Activated naive CD8-positive, alpha-beta T cell (primary cell): Measurements from ENCODE around the gene SLC16A10.
"Not testable (repeated sequence)": the region's sequence is repeated elsewhere in the genome, so short reads cannot be mapped to it uniquely, and the experiment has no call there.

ENCODE experiments used
- H3K27ac Mint-ChIP-seq: one replicate; pipeline ENCODE4 v1.8.0; 2021; ENCODE audit warnings: mixed read lengths
- H3K27me3 Mint-ChIP-seq: one replicate; pipeline ENCODE4 v1.8.0; 2021; ENCODE audit warnings: mixed read lengths
- H3K36me3 Mint-ChIP-seq: one replicate; pipeline ENCODE4 v1.8.0; 2021; ENCODE audit warnings: mixed read lengths
- H3K4me1 Mint-ChIP-seq: one replicate; pipeline ENCODE4 v1.8.0; 2021; ENCODE audit warnings: low read depth, mixed read lengths
- H3K4me3 Mint-ChIP-seq: one replicate; pipeline ENCODE4 v1.8.0; 2021; ENCODE audit warnings: mild to moderate bottlenecking, mixed read lengths
- H3K9me3 Mint-ChIP-seq: one replicate; pipeline ENCODE4 v1.8.0; 2021; ENCODE audit warnings: low read depth, mixed read lengths

Gene SLC16A10

DNA sequence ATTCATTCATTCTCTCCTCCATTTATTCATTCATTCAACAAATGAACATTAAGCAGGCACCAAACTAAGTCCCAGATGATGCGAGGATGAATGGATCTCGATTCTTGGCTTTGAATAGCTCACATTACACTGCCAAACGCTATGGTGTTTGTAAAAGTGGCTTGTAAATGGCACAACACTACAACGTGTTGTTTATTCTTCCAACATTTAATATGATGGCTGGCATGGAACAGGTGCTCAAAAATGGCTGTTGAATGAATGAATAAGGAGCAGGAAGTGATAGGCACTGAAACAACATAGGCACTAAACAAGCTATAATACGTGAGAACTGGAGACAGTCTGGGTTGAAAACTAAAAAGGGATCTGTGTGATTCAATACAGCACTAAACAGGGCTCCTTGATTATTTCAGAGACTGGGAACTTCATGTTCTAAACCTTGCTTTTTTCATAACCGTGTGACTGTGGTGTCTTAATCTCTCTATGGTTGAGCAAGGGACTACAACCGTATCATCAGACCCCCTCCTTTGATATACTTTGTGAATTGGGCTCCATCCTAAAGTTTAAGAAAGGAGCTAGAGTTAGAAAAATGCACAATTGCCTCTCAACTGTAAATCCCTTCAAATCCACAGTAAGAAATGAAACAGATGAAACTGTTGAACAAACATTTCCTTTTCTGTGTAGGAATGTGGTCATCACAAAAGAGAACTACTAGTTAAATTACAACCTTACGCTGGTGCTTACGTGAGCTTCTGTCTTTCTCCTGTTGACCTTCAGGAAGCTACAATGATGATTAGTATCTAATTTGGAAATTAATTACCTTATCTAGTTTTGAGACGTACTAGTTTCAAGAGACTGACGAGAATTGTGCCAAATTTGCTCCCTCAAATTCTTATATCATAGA, 16.9 kb upstream of the SLC16A10 start:
- H3K9me3 Mint-ChIP-seq: no peaks in the 10 kb centered on the region
- H3K36me3 Mint-ChIP-seq: no peaks in the 10 kb centered on the region
- H3K4me1 Mint-ChIP-seq: peaks cover 2% of the 10 kb centered on the region
- no peak overlapping the region for H3K27ac Mint-ChIP-seq
- no peak overlapping the region for H3K4me3 Mint-ChIP-seq
- peaks cover 1% of the 10 kb centered on the region for H3K27me3 Mint-ChIP-seq

DNA sequence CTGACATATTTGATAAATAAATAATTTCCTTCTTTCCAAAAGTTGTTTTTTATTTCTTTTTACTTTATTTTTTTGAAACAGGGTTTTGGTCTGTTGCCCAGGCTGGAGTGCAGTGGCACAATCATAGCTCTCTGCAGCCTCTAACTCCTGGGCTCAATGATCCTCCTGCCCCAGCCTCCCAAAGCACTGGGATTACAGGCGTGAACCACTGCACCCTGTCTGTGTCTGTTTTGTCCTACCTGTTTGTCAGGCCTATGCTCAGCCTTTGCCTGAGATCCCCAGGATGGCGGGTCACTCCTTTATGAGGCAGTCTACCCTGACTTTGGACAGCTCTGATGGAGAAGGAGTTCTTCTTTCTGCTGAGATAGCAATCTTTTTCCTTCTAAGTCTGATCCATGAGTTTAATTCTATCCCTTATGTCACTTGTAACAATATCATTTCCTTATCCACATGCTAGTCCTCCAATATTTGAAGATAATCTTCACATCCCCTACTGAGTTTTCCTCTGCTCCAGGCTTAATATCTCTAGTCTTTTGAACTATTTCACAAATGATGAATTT, 14.4 kb upstream of the SLC16A10 start:
- Mint-ChIP-seq H3K27ac (no peak overlapping the region), H3K9me3 (no peaks in the 10 kb centered on the region), H3K4me3 (no peak overlapping the region), H3K27me3 (peaks cover 1% of the 10 kb centered on the region), H3K36me3 (no peaks in the 10 kb centered on the region), H3K4me1 (no peaks in the 10 kb centered on the region)

DNA sequence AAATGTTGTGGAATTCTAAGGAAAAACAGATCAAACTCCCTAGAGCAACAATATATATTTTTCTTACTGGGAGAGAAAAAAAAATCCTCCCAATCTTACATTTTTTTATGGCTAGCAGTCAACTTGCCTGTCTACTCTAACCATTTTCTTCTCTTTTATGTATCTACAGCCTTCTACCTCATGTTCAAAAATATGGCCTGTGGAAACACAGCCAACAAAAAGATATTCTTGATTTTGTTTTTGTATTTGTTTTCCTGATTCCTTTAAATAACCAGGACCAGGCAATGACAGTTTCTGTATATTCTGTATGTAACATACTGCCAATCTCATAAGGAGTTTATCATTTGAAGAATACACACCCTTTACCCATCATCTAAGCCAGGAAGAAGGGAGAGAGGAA, 13.0 kb upstream of the SLC16A10 start:
- Mint-ChIP-seq H3K36me3 (no peaks in the 10 kb centered on the region), H3K9me3 (no peaks in the 10 kb centered on the region), H3K4me3 (no peak overlapping the region), H3K4me1 (no peaks in the 10 kb centered on the region), H3K27ac (no peak overlapping the region), H3K27me3 (peaks cover 1% of the 10 kb centered on the region)

DNA sequence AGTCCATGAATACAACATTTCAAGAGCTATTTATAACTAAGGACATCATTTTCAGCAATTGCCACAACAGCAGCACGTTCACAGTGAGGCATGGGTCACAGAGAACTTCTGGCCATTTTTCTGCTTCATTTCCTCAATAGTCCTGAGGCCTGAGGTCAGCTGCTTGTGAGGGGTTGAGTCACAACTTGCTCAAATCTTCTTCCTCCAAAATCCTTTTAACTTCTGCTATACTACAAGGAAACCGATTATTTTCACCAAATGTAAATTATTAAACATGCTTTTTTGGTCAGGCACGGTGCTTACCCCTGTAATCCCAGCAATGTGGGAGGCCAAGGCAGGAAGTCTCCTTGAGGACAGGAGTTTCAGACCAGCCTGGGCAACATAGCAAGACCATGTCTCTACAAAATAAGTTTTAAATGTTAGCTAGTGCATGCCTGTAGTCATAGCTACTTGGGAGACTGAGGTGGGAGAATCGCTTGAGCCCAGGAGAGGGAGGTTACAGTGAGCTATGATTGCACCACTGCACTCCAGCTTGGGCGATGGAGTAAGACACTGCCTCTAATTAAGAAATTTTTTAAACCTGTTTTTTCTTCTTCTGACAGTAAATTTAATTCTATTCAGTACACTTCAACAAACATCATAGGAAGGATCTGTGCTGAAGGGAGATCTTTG, 11.1 kb upstream of the SLC16A10 start:
- no peak overlapping the region for H3K27ac Mint-ChIP-seq
- no peak overlapping the region for H3K4me3 Mint-ChIP-seq
- H3K9me3 Mint-ChIP-seq: no peaks in the 10 kb centered on the region
- H3K27me3 Mint-ChIP-seq: peaks cover 1% of the 10 kb centered on the region
- no peaks in the 10 kb centered on the region for H3K36me3 Mint-ChIP-seq
- no peaks in the 10 kb centered on the region for H3K4me1 Mint-ChIP-seq

DNA sequence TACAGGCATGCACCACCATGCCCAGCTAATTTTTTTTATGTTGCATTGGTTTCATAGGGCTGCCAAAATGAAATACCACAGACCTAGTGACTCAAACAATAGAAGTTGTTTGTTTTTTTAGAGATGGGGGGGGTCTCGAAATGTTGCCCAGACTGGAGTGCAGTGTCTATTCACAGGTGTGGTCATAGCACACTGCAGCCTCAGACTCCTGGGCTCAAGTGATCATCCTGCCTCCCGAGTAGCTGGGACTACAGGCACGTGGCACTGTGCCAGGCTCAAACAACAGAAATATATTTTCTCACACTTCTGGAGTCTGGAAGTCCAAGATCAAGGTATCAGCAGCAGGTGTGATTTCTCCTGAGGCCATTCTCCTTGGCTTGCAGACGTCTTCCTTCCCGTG, 6.6 kb upstream of the SLC16A10 start:
- H3K27ac Mint-ChIP-seq: no peak overlapping the region

DNA sequence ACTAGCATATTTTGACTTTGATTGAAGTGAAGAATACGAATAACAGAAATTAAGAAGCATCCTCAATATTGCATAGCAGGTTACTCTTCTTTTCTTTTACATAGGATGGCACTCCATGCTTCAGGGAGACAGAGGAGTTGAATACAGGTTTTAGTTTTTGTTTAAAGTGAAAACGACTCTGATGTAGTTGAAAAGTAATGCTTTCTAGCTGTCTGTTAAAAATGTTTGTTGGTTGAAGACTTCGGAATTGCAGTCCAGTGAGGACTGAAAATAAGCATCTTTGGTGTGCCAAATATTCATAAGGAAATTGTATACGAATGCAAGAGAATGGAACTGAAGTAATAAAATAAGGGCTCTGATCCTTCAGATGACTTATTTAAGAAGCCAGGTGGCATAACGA, 618 bp upstream of the SLC16A10 start:
- peak overlapping the region; percentile 67 for H3K27ac Mint-ChIP-seq
- H3K27me3 Mint-ChIP-seq: no peaks in the 10 kb centered on the region
- no peaks in the 10 kb centered on the region for H3K36me3 Mint-ChIP-seq
- no peaks in the 10 kb centered on the region for H3K9me3 Mint-ChIP-seq
- H3K4me3 Mint-ChIP-seq: peak overlapping the region; percentile 90
- peaks cover 40% of the 10 kb centered on the region for H3K4me1 Mint-ChIP-seq

More for the DNA sequence above, 6.6 kb upstream of the SLC16A10 start:
- Mint-ChIP-seq H3K4me3 (no peak overlapping the region), H3K36me3 (no peaks in the 10 kb centered on the region), H3K27me3 (no peaks in the 10 kb centered on the region), H3K9me3 (no peaks in the 10 kb centered on the region), H3K4me1 (no peaks in the 10 kb centered on the region)

DNA sequence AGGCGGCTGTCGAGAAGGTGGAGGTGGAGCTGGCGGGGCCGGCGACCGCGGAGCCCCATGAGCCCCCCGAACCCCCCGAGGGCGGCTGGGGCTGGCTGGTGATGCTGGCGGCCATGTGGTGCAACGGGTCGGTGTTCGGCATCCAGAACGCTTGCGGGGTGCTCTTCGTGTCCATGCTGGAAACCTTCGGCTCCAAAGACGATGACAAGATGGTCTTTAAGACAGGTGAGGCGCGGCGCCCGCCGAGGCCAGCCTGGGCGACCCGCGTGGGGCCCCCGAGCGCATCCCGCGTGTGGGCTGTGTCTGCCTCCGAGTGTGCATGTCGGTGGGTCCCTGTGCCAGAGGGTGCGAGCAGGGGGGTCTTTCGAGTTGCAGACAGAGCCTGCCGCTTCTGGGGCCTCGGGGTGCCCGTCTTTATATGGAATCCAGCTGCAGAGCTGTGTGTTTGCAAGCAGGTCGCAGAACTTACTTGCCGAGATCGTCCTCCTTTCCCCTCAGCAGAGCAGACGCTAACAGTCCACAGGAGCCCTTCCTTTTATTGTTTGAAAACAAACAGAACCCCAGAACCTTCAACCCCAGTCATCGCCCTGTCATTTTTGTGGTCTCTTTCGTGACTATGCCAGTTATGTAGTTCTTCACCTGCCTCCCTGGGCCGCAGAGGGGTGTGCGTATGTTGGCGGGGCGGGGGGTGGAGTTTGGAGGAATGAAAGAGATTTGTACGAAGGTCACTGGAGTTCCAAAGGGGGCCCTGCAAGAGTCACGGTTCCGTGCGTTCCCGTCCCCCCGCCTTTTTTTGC, 766 bp downstream of the SLC16A10 start:
- Mint-ChIP-seq H3K4me3 (peak overlapping the region; percentile 92), H3K27ac (peak overlapping the region; percentile 83), H3K36me3 (no peaks in the 10 kb centered on the region), H3K9me3 (no peaks in the 10 kb centered on the region), H3K4me1 (peaks cover 41% of the 10 kb centered on the region), H3K27me3 (no peaks in the 10 kb centered on the region)

DNA sequence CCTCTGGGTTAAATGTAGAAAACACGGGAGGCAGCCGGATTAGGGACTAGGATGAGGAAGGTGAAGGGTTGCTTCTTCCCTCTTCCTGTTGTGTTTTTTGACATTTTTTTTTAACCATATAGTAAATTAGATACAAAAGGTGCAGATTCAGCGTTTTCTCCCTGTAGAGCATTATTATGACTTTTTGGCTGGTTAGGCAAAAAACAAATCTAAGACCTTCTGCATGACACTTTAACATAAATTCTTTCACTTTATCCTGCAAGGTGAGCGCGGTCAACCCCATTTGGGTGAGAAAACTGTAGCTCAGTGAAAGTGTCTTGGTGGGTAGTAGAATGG, 1.3 kb downstream of the SLC16A10 start:
- no peaks in the 10 kb centered on the region for H3K27me3 Mint-ChIP-seq
- H3K4me1 Mint-ChIP-seq: peaks cover 46% of the 10 kb centered on the region
- H3K4me3 Mint-ChIP-seq: peak overlapping the region; percentile 92
- peak overlapping the region; percentile 83 for H3K27ac Mint-ChIP-seq
- H3K36me3 Mint-ChIP-seq: no peaks in the 10 kb centered on the region
- no peaks in the 10 kb centered on the region for H3K9me3 Mint-ChIP-seq

DNA sequence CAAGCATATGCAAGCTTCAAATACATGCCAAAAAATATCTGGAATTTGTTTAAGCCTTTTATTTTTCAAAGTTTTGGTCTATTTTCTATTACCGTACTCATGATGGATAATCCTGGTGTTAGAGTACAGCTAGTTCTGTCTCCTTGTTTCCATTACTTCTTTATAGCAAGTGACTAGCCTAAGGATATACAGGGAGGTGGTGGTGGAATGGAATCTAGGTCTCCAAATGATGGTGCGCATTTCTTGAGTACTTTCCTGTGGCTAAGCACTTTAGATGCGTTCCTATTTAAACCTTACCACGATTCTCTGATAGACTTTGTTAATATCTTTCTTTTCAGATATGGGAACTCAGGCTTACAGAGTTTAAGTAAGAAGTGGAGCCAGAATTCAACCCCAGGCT, 3.5 kb downstream of the SLC16A10 start:
- no peaks in the 10 kb centered on the region for H3K9me3 Mint-ChIP-seq

DNA sequence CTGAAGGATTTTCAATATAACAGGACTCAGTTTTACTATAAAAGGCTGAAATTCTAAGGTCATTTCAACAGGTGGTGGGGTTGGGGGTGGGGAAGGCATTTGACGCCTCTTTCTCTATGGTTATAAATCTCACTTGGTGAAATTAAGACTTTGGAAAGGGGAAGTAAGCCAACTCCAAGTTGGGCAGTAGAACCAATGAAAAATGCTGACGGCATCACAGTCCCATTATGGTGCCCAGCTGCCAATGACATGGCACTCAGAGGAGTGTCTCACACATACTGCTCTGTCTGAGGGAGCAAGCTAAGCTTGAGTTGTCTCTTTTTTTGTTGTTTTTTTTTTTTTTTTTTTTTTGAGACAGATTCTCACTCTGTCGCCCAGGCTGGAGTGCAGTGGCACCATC, 4.7 kb downstream of the SLC16A10 start:
- no peaks in the 10 kb centered on the region for H3K9me3 Mint-ChIP-seq
- H3K4me3 Mint-ChIP-seq: no peak overlapping the region
- no peak overlapping the region for H3K27ac Mint-ChIP-seq
- peaks cover 6% of the 10 kb centered on the region for H3K36me3 Mint-ChIP-seq
- H3K27me3 Mint-ChIP-seq: no peaks in the 10 kb centered on the region
- peaks cover 65% of the 10 kb centered on the region for H3K4me1 Mint-ChIP-seq

More for the DNA sequence above, 3.5 kb downstream of the SLC16A10 start:
- peak overlapping the region; percentile 28 for H3K4me3 Mint-ChIP-seq
- no peaks in the 10 kb centered on the region for H3K27me3 Mint-ChIP-seq
- H3K4me1 Mint-ChIP-seq: peaks cover 63% of the 10 kb centered on the region
- H3K36me3 Mint-ChIP-seq: peaks cover 6% of the 10 kb centered on the region
- H3K27ac Mint-ChIP-seq: no peak overlapping the region

DNA sequence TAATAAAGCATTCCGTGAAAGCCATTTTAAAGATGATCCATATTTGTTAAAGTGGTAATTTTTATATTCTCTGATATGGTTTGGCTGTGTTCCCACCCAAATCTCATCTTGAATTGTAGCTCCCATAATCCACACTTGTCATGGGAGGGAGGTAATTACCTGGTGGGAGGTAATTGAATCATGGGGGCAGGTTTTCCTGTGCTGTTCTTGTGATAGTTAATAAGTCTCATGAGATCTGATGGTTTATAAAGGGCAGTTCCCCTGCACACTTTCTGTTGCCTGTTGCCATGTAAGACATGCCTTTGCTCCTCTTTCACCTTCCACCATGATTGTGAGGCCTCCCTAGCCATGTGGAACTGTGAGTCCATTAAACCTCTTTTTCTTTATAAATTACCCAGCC, 8.2 kb downstream of the SLC16A10 start:
- H3K36me3 Mint-ChIP-seq, H3K27me3 Mint-ChIP-seq, H3K4me3 Mint-ChIP-seq, H3K9me3 Mint-ChIP-seq: not testable (repeated sequence)
- peaks cover 55% of the 10 kb centered on the region for H3K4me1 Mint-ChIP-seq
- peak overlapping the region; percentile 59 for H3K27ac Mint-ChIP-seq

DNA sequence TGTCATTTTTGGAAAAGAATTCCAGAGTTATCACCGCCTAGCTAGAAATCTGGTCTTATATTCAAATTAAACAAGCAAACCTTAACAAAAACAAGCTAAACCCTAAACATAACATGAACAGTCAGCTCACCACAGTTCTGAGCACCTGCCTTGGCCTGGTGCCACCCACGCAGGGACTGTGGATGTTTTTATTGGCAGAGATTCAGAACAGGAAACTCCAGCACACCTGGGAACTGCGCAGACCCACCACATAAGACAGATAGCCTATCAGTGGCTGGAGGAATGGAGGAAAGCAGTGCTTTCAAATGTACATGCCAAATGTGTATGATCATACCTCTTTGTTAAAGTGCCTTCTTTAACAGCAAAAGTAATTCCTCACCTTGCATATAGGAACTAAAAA, 8.9 kb downstream of the SLC16A10 start:
- peak overlapping the region; percentile 32 for H3K4me3 Mint-ChIP-seq
- peak overlapping the region; percentile 59 for H3K27ac Mint-ChIP-seq
- peaks cover 6% of the 10 kb centered on the region for H3K36me3 Mint-ChIP-seq
- H3K27me3 Mint-ChIP-seq: no peaks in the 10 kb centered on the region
- peaks cover 51% of the 10 kb centered on the region for H3K4me1 Mint-ChIP-seq
- H3K9me3 Mint-ChIP-seq: no peaks in the 10 kb centered on the region

DNA sequence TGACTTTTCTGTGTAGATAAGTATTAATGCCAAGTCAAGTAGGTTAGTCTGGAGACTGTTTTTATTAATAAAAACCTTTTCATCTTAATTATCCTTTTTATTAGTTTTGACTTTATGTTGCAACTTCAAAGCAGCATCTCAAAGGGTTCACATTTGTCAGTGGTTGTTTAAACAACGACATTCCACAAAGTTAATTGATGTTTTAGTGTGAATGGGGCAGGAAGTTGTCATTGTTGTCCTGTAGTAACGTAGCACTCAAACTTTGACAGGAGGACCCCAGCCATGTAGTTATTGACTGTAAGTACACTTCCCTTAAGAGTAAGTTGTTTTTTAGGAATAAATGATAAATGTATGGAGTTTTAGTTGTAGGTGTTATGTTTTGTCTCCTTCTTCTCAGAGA, 11.3 kb downstream of the SLC16A10 start:
- H3K27ac Mint-ChIP-seq: no peak overlapping the region
- H3K36me3 Mint-ChIP-seq: peaks cover 9% of the 10 kb centered on the region
- no peak overlapping the region for H3K4me3 Mint-ChIP-seq
- no peaks in the 10 kb centered on the region for H3K9me3 Mint-ChIP-seq
- H3K4me1 Mint-ChIP-seq: peaks cover 42% of the 10 kb centered on the region
- no peaks in the 10 kb centered on the region for H3K27me3 Mint-ChIP-seq

DNA sequence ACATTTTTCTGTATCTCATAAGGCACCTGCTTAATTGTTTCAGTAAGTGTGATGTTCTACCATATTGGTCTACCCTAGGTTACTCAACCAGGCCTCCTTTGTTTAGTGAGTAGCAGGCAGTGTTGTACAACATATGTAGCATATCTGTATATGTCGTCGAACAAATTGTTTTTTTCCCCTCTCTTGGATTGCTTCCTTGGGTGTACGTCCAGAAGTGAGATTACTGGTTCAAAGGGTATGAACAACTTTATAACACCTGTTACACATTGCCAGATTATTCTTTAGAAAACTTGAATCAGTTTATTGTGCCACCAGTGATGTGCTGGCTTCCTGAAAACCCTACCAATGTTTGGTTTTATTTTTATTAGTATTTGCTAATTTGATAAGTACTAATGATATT, 14.7 kb downstream of the SLC16A10 start:
- no peaks in the 10 kb centered on the region for H3K27me3 Mint-ChIP-seq
- peaks cover 16% of the 10 kb centered on the region for H3K36me3 Mint-ChIP-seq
- H3K27ac Mint-ChIP-seq: no peak overlapping the region
- H3K4me1 Mint-ChIP-seq: peaks cover 28% of the 10 kb centered on the region
- H3K4me3 Mint-ChIP-seq: no peak overlapping the region
- no peaks in the 10 kb centered on the region for H3K9me3 Mint-ChIP-seq

DNA sequence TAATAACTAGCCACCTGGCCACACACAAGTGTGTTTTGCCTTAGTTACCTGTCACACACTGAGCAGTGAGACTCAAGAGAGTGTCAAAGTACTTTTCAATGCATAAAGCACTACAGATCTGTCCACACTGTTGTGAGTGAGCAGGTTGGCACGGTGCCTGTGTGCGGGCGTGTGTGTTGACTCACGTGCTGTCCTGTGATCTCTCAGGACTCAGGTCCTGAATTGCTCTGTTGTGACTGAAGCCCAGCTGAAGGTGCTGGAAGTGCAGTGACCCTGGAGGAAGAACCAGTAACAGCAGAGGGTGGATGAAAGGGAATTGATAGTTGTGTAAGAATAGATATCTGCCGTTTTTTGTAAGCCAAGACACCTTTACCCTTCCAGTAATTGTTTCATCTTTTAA, 18.3 kb downstream of the SLC16A10 start:
- Mint-ChIP-seq H3K4me1 (peaks cover 23% of the 10 kb centered on the region), H3K27me3 (no peaks in the 10 kb centered on the region), H3K36me3 (peaks cover 28% of the 10 kb centered on the region), H3K9me3 (no peaks in the 10 kb centered on the region), H3K27ac (peak overlapping the region; percentile 24), H3K4me3 (no peak overlapping the region)
